VCaP (cell line): Measurements from ENCODE around the gene SNX14.
"Not testable (repeated sequence)": the region's sequence is repeated elsewhere in the genome, so short reads cannot be mapped to it uniquely, and the experiment has no call there.

Source experiments
- H3K27ac ChIP-seq: fragments of 450-650 bp; 2 replicates; pipeline ENCODE4 v1.5.1; 2017
- TF ChIP-seq, protein P1 (sequence below): fragments of 450-650 bp; conservative IDR thresholded peaks from 2 replicates; pipeline ENCODE4 v1.5.1; 2017; ENCODE audit warnings: mild to moderate bottlenecking, moderate library complexity

SNX14 gene

DNA sequence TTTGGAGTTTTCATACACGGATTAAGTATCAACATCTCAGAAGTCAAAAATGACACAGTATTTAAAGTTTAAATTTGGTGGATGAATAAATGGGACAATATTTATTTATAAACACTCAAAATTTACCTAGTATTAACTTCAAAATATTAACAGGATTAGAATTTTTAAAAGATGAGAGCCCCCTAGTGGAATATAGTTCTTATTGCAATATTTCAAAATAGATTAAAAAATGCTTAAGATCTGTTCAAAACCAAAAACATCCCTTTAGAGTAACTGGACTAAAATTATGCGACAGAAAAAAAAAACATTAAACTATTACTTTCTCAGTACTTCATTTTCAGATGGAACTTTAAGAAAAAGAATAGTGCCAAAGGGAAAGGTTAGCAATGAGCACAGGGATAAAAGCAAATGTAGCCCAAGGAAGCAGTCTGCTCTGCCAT is 56.6 kb downstream of the SNX14 start:
- H3K27ac ChIP-seq: no peak overlapping the region
- TF ChIP-seq, protein P1, sequence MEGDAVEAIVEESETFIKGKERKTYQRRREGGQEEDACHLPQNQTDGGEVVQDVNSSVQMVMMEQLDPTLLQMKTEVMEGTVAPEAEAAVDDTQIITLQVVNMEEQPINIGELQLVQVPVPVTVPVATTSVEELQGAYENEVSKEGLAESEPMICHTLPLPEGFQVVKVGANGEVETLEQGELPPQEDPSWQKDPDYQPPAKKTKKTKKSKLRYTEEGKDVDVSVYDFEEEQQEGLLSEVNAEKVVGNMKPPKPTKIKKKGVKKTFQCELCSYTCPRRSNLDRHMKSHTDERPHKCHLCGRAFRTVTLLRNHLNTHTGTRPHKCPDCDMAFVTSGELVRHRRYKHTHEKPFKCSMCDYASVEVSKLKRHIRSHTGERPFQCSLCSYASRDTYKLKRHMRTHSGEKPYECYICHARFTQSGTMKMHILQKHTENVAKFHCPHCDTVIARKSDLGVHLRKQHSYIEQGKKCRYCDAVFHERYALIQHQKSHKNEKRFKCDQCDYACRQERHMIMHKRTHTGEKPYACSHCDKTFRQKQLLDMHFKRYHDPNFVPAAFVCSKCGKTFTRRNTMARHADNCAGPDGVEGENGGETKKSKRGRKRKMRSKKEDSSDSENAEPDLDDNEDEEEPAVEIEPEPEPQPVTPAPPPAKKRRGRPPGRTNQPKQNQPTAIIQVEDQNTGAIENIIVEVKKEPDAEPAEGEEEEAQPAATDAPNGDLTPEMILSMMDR: peak; percentile 74

DNA sequence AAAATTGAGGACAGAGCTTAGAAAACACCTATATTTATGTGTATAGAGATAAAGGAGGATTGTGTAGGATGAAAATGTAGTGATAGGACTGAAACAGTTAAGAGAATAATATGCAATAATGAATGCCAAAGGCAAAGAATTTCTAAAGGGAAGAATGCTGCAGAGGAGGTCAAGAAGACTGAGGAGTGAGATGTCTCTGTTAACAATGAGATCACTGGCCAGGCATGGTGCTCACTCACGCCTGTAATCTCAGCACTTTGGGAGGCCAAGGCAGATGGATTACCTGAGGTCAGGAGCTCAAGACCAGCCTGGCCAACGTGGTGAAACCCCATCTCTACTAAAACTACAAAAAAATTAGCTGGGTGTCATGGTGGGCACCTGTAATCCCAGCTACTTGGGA is 69.4 kb downstream of the SNX14 start:
- not testable (repeated sequence) for H3K27ac ChIP-seq

DNA sequence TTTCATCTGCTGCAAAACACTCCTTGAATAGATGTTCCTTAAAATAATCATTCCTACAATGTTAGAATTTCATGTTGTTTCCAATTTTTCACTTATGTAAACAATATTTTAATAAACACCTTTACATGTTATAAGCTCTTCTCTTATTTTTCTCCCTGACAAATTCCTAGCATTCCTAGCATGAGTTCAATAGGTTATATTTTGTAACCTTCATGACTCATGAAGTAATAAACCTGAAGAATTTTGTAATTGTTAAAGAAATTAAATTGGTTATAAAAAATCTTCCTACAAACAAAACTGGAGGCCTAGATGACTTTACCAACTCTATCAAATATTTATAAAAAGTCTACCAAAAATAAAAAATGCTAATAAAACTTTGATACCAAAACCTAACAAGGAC is 77.5 kb downstream of the SNX14 start:
- TF ChIP-seq, protein P1: no peak
- H3K27ac ChIP-seq: no peak overlapping the region

DNA sequence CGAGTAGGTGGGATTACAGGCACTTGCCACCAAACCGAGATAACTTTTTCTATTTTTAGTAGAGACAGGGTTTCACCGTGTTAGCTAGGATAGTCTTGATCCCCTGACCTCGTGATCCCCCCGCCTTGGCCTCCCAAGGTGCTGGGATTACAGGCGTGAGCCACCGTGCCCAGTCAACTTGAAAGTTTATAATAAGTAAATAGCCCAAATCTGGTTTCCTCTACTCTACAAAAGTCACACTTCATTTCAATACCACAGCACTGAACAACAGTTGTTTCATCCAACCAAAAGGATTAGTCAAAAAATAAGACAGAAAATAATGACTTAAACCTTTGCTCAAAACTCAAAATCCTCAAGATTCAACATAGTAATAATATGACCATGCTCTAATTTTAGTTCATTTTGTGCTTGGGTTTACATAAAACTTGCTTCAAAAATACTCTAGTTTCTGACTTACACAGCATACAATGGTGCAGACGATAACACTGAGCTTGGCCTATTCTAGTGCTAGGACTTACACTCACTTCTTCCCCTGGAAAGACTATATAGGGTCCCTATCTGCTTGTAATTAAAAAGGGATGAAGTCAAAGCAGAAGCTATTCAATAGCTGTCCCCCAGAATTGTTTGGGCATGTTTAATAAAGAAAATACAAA is 87.1 kb downstream of the SNX14 start:
- H3K27ac ChIP-seq: no peak overlapping the region
- TF ChIP-seq, protein P1: no peak

DNA sequence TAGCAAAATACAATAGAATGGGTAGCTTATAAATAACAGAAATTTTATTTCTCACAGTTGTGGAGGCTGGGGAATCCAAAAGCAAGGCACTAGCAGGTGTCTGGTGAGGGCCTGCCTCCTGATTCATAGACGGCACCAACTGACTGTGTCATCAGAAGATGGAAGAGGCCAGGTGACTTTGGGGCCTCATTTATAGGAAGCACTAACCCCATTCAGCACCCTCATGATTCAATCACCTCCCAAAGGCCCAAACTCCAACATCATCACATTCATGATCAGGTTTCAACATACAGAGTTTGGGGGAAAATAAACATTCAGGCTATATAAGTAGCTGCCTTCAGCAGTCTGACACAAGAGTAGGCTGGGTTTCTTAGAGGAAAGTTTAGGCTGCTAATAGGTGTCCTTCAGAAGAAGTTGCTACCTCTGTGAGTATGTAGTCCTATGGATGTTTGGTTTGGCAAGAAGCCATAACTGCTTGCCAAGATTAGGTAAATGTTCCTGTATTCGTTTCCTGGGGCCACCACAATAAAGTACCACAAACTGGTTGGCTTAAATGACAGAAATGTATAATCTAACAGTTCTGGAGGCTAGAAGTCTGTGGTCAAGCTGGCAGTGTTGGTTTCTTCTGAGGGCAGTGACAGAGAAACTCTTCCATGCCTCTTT is 94.9 kb downstream of the SNX14 start:
- TF ChIP-seq, protein P1: no peak

DNA sequence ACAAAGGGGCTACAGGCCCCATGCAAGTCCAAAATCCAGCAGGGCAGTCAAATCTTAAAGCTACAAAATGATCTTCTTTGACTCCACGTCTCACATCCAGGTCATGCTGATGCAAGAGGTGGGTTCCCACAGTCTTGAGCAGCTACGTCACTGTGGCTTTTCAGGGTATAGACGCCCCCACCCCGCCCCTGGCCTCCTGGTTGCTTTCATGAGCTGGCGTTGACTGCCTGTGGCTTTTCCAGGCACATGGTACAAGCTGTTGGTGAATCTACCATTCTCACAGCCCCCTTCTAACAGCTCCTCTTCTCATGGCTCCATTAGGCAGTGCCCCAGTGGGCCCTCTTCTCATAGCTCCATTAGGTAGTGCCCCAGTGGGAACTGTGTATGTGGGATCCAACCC is 96.8 kb downstream of the SNX14 start:
- TF ChIP-seq, protein P1: no peak
- no peak overlapping the region for H3K27ac ChIP-seq

More for the DNA sequence above, 94.9 kb downstream of the SNX14 start:
- peak overlapping the region; percentile 54 for H3K27ac ChIP-seq

DNA sequence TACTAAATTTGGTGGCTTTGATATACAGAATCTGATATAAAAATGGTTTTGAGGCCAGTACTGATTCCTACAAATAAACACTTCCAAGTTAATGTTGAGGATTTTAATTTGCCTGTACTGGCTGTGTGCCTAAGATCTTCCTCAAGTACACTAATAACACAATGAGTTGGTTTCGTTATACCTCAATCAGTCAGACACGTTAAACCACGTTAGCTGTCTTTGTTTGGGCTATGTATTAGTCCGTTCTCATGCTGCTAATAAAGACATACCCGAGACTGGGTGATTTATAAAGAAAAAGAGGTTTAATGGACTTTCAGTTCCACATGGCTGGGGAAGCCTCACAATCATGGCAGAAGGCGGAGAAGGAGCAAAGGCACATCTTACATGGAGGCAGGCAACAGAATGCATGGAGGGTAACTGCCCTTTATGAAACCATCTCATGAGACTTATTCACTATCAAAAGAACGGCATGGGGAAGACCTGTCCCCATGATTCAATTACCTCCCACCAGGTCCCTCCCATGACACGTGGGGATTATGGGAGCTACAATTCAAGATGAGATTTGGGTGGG is 97.6 kb downstream of the SNX14 start:
- H3K27ac ChIP-seq: no peak overlapping the region

More for the DNA sequence above, 97.6 kb downstream of the SNX14 start:
- TF ChIP-seq, protein P1: no peak
